IPS DF 4.7 (cell line): ENCODE results near the gene ARPC1A.

Source experiments
- DNase-seq: peaks from one replicate; pipeline ENCODE4 v3.0.0-alpha.2; 2013; ENCODE audit warnings: low spot score; ENCODE audit errors: extremely low read depth

Gene ARPC1A

DNA sequence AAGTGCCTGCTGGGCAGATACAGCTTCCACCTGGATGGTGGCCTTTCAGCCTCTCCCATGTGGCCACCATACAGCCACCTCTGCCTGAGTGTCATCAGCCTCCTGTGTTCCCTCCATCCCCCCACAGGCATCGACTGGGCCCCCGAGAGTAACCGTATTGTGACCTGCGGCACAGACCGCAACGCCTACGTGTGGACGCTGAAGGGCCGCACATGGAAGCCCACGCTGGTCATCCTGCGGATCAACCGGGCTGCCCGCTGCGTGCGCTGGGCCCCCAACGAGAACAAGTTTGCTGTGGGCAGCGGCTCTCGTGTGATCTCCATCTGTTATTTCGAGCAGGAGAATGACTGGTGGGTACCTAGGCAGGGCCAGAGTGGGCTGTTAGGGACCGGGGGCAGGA lies 62.2 kb downstream of the ARPC1A start:
- DNase-seq: no peak

DNA sequence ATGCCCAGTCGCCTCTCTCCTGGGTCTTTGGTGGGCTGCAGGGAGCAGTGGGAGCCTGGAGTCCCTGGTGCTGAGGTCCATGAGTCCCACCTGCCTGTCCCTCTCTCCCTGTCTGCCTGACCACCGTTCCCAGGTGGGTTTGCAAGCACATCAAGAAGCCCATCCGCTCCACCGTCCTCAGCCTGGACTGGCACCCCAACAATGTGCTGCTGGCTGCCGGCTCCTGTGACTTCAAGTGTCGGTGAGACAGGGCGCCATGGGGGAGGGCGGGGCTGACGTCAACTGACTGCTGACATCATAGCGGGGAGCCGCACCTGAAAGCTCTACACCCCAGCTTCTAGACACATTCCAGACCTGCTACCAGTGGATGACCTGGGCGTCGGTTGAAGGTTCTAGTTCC lies 64.1 kb downstream of the ARPC1A start:
- no peak for DNase-seq

DNA sequence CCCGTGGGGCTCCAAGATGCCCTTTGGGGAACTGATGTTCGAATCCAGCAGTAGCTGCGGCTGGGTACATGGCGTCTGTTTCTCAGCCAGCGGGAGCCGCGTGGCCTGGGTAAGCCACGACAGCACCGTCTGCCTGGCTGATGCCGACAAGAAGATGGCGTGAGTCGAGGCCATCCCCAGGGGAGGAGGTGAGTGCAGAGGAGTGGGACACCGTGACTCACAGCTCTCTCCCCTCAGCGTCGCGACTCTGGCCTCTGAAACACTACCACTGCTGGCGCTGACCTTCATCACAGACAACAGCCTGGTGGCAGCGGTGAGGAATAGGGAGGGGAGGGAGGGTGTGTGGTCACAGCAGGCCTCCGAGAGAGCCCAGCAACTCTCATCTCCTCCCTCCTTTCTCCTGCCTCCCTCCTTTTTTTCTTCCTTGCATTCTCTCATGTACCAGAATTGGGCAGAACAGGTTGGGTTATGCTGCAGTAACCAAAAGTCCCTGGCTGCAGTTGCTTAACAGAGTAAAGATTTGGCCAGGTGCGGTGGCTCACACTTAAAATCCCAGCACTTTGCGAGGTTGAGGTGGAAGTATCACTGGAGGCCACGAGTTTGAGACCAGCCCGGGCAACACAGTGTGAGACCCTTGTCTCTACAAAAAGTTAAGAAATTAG lies 65.4 kb downstream of the ARPC1A start:
- DNase-seq: no peak

DNA sequence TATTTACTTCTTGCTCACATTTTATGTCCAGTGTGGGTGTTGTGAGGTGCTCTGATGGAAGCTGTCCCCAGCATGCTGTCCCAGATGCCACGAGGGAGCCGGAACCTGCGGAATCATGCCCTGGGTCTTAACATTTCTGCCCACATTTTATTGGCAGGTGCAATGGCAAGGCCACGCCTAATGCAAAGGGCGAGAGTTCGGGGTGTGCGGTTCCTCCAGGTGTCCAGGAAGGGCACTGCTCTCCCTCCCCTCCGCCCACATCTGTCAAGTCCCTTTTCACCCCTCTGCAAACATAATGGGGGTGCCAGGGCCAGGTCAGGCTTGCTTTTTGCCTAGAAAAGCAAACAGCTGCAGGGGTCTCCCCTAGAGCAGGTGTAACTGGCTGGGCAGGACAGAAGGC lies 66.3 kb downstream of the ARPC1A start:
- no peak for DNase-seq

DNA sequence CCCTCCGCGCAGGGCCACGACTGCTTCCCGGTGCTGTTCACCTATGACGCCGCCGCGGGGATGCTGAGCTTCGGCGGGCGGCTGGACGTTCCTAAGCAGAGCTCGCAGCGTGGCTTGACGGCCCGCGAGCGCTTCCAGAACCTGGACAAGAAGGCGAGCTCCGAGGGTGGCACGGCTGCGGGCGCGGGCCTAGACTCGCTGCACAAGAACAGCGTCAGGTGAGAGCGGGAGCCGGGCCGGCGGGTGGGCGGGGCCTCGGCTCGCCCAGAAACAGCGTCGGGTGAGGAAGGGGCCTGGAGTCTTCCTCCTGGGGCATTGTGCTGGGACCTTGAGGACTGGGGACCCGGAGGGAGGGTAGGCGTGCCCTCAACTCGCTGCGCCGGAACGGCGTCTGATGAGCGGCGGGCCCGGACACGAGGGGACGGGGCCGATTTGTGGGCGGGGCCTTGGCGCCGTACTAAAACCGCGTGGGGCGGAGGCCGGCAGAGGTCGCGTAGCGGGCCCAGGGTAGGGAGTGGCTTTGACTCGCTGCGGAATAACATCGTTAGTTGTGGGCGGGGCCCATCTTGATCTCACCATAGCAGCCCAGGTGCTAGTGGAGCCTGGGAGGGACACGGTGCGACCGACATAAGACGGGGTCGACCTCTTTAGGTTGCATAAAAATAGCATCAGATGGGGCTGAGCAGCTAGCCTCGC lies 67.1 kb downstream of the ARPC1A start:
- no peak for DNase-seq

DNA sequence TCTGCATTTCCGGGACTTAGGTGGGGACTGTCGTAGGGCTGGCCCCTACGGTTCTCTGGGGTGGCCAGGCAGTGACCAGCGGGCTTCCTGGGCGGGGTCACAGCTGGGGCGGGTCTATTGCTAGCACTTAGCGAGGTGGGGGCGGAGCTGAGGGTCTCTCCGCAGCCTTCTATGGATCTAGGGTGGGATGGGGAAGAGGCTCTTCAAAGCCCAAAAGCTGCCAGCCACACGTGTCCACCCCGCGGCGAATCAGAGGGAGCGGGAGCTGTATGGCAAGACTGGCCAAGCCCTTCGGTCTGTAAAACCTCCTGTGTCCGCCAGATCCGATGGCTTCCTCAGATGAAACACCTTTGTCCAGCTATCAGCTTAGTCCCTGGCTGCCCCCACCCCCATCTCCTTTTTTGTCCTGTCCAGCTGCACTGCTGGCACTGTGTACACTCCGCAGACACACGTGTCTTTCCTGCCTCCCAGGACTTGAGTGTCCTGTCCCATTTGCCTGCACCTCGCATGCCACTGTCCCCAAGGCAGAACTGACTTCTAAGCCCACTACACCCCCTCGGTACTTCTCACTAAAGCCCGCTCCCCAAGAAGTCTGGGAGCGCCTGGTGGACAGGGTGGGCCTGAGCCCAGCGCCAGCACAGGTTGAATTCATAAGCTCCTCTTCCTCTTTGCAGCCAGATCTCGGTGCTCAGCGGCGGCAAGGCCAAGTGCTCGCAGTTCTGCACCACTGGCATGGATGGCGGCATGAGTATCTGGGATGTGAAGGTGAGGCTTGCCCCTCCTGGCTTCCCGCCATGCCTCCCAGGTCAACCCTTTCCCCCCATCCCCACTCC lies 67.9 kb downstream of the ARPC1A start:
- peak; percentile 46 for DNase-seq

DNA sequence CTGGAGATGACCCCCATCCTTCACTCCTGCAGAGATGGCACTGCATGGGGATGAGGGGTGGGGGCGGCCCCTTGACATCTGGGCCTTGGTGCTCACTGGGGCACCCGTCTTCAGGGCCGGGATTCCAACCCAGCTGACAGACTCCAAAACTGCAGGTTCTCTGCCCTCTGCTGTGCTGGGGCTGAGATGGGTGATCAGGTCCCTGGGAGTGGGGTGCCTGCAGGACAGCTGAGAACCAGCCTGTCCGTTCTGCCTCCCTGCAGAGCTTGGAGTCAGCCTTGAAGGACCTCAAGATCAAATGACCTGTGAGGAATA lies 68.4 kb downstream of the ARPC1A start:
- no peak for DNase-seq

DNA sequence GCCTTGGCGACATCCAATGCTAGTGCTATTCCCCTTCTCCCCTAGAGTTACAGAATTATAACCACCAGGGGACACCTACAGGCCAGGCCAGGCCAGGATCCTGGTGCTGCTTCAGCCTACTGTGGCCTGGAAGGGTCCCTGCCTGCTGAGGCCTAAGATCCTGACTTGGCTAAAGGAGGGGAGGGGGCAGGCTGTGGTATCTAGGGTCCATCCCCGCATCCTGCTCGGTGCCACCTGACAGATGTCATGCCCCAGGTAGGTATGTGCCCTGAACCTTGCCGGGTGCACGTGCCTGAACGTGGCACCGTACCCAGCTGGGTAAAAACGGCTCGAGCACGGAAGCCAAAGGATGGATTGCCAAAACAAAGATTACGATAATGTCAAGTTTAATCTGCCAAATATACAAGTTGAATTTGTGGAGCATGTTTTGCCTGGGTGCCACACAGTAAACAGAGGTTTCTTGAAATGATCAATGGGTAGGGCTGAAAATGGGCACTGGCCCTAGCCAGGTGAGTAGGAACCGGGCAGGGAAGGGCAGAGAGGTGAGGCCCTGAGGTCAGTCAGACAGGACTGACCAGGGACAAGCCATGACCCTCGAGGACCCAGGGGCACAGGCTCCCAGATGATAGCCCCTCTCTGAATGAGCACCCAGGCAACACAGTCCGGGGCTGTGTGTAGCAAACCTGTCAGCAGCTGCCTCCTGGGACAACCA lies 70.1 kb downstream of the ARPC1A start:
- no peak for DNase-seq

DNA sequence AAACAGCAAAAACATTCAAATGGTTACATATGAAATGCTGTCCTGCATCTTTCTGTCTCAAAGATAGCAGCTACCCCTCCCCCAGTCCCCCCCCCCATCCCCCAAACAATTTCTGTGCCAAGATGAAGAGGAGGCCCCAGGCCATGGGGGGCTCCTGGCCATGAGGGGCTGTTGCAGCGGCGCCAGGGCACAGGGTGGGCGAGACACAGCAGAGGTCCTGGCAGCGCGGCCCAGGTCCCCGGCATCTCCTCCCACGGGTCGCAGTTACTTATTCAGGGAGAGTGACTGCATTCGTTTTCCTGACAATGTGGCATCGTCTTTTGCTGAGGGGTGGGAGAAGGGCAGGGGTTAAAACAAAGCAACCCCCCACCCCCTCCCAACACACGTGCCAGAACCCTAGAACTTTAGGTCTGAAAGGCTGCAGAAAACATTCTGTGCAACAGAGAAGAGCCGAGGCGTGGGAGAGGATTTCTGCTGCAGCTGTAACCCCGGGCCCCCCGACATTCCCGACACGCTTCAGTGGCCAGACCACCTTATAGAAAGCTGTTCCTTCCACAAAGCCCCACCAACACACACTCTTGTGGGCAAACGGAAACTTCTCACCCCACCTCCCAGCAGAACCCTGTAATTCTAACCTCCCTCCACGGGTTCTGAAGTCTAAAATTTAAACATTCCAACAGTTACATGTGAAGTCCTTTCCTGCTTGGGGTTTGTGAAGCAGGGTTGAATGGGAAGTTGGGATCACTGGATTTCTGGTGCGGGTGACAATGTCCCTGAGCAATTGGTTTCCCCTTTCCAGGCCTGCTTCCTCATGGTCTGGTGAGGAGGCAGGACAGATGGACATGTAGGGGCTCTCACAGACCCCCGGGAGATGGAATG lies 71.0 kb downstream of the ARPC1A start:
- no peak for DNase-seq

DNA sequence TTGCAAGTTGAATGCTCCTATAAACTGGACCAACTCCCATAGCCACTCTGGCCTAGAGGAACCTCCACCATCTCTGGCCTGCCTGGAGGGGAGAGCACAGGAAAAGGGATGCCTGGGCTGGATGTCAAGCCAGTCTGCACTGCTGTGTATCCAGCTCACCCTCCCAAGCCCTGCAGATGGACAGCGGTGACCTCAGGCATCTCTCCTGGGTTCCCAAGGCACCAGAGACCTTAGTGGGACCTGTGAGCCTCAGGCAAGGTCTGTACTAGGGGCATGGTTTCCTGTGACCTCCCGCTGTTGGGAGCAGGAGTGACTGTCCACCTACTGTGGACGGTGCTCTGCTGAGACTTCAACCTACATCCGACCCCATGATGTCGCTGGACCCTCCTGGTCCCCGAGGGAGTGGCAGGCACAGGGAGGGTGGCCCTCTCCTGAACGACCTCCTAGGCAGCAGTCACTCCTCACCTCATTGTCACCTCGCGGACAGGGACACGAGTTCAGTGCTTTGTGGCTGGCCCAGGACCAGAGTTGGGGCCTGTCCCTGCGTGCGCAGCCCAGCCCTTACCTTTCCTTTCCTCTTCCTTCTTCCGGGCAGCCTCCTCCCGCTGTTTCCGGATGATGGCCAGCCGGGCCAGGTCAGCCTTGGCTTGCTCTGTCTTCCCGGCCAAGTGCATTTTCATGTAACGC lies 71.7 kb downstream of the ARPC1A start:
- DNase-seq: no peak

DNA sequence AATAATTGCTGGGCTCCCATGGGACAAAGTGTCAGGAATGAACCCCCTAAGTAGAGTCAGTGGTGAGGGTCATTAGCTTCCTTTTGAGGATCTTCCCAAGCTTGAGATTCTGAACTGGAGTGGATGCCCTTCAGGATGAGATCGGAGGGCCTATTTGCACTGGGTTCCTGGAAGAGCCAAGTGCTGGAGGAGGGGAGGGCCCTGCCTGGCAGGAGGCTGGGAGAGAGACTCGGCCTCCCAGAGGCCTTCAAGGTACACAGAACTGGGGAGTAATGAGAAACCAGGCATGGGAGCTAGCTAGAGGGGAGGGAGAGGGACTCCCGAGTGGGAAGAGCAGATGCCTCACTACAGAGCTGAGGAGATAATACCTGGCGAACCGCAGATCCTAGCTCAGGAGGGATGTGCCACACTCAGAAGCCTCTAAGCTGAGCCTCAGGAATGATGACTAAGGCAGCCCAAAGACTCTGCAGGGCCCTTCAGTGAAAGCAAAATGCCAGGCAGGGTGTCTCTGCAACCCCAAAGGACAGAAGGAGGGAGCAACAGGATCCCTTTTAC lies 73.3 kb downstream of the ARPC1A start:
- DNase-seq: no peak

DNA sequence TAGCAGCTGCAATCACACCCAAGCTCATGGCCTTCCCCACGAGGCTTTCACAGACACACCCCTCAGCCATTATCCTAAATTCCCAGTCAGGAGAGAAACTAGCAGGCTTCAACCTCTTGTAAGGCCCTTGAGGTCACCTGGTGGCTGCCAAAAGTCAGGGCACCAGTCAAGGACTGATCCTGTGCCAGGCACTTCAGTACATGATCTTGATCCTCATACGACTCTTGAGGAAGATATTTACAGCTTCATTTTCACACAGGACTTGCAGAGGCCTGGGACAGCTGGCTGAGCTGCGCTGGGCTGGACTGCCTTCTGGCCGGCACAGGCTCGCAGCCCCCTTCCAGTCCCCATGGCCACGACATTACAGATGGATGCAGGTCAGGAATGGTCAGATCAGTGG lies 73.9 kb downstream of the ARPC1A start:
- no peak for DNase-seq

DNA sequence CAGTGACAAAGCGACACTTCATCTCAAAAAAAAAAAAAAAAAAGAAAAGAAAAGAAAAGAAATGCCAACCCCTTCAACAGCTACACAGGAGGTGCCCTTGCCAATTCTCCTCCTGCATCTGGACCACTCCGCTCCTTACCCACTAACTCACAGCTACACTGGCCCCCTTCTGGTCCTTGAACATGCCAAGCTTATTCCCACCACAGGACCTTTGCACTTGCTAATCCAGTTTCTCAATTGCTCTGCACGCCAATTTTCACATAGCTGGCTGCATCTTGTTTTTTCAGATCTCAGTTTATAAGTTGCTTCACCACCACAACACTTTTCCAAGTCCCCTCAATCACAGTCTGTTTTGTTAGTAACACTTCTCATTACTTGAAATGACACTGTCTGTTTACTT lies 77.2 kb downstream of the ARPC1A start:
- no peak for DNase-seq

DNA sequence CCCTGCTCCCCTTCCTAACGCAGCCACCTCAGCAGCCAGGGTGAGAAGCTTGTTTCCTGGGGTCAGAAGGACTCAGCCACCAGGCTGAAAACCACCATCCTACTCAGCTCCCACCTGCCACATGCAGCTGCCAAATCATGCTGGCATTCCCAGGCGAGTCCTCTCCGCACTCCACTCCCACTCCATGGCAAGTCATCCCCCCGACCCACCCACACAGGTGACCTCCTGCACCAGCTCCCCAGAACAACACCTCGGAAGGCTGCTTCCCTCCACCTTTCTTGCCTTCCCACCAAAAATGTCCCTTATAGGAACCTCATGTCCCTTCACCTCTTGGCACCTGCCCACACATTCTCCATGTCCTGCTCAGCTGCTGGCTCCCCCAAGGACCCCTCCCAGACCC lies 78.1 kb downstream of the ARPC1A start:
- no peak for DNase-seq

DNA sequence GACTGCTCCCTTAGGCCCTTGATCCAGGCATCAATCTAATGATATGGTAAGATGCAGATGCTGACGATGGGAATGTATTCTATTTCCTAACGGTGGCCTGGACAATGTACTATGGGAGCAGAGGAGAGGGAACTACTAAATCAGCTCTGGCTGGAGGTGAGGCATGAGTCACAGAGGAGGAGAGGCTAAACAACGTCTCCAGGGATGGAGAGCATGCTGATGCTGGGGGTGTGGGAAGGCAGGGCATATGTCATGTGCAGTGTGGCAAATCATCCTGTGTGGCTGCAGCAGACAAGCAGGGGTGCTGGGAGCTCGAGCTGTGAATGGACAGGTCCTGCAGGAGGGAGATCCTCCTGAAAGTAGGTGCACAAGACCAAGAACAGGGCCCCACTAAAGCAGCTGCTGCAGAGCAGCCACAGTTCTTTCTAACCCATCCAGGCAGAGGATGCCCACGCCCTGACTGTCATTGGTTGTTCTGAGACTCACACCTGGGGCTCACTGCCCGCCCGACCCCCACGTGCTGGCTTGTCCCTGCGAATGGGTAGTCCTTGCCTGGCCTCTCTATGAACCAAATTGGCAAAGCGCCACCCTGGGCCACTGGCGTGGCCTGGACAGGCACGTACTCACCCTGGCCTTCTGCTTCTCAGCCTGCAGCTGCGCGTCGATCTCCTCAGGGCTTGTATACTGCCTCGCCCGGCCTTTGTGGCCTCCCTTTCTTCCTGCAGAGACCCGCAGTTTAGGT lies 78.7 kb downstream of the ARPC1A start:
- DNase-seq: no peak

DNA sequence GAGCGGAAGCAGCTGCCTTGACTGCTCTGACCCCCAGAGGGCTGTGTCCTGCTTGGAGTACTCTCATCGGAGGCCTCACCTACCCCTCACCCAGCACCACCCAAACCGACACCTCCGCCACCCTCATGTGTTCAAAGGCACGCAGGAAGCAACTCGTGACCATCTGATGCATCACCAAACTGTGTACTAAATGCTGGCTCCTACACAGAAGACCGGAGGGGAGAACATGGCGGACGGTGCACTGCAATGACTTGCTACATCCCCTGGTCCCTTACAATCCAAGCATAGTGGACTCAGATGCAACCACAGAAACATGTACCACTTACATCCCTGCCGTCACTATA lies 79.3 kb downstream of the ARPC1A start:
- no peak for DNase-seq

DNA sequence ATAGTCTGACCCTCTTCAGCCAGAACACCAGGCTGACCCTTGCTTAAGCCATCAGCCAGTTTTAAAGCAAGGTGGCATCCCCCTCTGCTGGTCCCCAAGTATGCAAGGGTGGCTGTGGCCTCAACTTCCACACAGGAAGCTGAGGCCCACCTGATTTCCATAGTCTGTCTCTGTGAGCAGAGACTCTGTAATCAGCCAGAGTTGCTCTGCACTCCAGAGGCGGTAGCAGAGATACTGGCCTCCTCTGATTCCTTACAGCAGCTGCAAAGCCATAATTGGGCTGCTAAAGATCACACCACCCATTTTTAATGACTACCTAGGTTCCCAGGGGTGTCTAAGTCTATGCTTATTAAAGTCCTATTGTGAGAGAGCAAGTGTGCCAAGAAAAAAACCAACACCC lies 80.9 kb downstream of the ARPC1A start:
- no peak for DNase-seq

DNA sequence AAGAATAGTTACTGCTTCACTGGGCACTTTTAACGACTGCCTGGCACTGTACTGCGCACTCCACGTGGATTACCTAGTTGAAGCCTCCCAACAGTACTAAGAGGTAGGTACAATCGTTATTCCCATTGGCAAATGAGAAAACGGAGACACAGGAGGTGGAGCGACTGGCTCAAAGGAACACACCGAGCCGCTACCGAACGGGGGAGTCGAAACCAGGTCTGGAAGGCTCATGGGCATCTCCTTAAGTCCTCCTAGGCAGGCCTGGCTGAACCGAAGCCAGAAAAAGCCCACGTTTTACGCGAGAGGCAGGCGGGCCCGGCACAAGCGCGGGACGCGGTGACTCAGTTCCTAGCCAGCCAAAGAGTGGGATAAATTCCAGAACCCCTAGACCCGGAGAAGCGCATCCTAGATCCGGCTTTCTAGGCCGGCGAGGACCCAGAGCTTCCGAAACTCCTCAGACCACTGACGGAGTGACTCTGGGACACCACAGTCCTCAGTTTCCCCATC lies 82.2 kb downstream of the ARPC1A start:
- no peak for DNase-seq
